Measurements from ENCODE around the gene AKR7A2. TPM values are rescaled to one million over a fixed set of nuclear protein-coding genes. Genes with fewer than 3 reads are reported as not detected.
A peak's percentile ranks its signal among the peaks of the same experiment; 100 is the strongest.

The AKR7A2 gene
- total and polyA plus RNA-seq, 10 donors, result 14.6 to 68.4 (median 33.4) TPM

DNA sequence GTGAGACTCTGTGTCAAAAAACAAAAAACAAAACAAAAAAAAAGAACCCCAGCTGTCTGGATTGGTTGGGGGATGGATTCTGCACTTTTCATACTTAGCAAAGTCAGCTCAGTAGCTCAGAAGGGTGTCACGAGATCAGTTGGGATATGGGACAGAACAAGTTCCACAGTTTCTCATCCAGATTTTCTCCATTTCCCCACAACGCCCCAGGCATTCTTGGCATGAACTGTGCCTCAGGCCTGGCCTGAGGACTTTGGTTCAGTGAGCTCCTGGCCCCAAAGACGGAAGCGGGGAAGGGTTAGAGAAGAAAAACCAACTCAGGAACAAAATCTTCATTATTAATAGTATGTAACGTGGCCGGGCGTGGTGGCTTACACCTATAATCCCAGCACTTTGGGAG is 1.9 kb downstream of the AKR7A2 start:
- WGBS, 5 donors, result 90 to 97% (median 94%) methylated on average over 7 of the region's 7 CpGs
- no peak overlapping the region for H3K4me3 ChIP-seq
- intact Hi-C loops (cut with DNase I; ENCODE audit: low total_unique reads), result no loop called here

DNA sequence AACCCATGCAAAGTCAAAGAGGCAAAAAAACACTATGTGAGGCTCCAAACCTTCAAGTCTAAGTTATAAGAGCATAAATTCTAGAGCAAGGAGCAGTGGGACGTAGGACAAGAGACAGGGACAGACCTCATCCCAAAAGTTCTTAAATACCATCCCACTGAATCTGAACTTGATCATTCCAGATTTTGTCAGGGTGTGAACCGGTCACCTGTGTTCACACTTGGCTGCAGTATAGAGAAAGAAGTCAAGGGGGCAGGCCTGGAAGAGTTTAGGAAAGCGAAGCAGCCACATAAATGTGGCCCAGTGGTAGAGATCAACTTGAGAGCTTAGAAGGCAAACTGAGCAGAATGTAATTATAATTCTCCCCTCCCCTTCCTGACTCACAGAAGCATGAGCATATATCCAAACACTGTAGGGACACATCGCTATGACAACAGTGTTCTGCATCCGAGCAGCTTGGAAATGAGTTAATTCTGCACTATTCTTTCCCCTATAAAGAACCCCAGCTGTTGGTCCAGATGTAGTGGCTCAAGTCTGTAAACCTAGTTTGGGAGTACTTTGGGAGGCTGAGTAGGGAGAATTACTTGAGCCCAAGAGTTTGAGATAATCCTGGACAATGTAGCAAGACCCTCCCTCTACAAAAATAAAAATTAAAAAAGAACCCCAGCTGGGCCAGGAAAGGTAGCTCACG is 2.7 kb downstream of the AKR7A2 start:
- H3K27ac ChIP-seq, result no peak overlapping the region
- intact Hi-C loops (cut with DNase I; ENCODE audit: low total_unique reads), result no loop called here
- TF ChIP-seq, protein P1, sequence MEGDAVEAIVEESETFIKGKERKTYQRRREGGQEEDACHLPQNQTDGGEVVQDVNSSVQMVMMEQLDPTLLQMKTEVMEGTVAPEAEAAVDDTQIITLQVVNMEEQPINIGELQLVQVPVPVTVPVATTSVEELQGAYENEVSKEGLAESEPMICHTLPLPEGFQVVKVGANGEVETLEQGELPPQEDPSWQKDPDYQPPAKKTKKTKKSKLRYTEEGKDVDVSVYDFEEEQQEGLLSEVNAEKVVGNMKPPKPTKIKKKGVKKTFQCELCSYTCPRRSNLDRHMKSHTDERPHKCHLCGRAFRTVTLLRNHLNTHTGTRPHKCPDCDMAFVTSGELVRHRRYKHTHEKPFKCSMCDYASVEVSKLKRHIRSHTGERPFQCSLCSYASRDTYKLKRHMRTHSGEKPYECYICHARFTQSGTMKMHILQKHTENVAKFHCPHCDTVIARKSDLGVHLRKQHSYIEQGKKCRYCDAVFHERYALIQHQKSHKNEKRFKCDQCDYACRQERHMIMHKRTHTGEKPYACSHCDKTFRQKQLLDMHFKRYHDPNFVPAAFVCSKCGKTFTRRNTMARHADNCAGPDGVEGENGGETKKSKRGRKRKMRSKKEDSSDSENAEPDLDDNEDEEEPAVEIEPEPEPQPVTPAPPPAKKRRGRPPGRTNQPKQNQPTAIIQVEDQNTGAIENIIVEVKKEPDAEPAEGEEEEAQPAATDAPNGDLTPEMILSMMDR (IDR thresholded peaks at IDR 0.05 in 8 of 11, conservative IDR thresholded peaks at IDR 0.05 in 3 of 11), result no peak
- TF ChIP-seq POLR2AphosphoS5 (IDR thresholded peaks at IDR 0.05) (no peak), POLR2A (IDR thresholded peaks at IDR 0.05) (no peak)
- H3K4me1 ChIP-seq, result peaks cover 23 to 42% (median 32%) of the 10 kb centered on the region in 6 donors
- H3K4me3 ChIP-seq, result no peak overlapping the region
- no peak for DNase-seq
- no peaks in the 10 kb centered on the region for H3K27me3 ChIP-seq (replicated peaks in 1 of 7)
- WGBS, 5 donors, result 84 to 95% (median 91%) methylated on average over 6 of the region's 6 CpGs
- no peaks in the 10 kb centered on the region for H3K9me3 ChIP-seq
- peaks cover 0 to 44% (median 41%) of the 10 kb centered on the region in 6 donors for H3K36me3 ChIP-seq

More for the DNA sequence above, 1.9 kb downstream of the AKR7A2 start:
- no peaks in the 10 kb centered on the region for H3K9me3 ChIP-seq
- no peak for DNase-seq
- TF ChIP-seq, protein P1 (IDR thresholded peaks at IDR 0.05 in 8 of 11, conservative IDR thresholded peaks at IDR 0.05 in 3 of 11), result no peak
- TF ChIP-seq POLR2AphosphoS5 (IDR thresholded peaks at IDR 0.05) (no peak), POLR2A (IDR thresholded peaks at IDR 0.05) (no peak)
- H3K27me3 ChIP-seq (replicated peaks in 1 of 7), result no peaks in the 10 kb centered on the region
- H3K27ac ChIP-seq, result no peak overlapping the region
- peaks cover 0 to 36% (median 34%) of the 10 kb centered on the region in 6 donors for H3K36me3 ChIP-seq
- H3K4me1 ChIP-seq, result peaks cover 31 to 50% (median 40%) of the 10 kb centered on the region in 6 donors

DNA sequence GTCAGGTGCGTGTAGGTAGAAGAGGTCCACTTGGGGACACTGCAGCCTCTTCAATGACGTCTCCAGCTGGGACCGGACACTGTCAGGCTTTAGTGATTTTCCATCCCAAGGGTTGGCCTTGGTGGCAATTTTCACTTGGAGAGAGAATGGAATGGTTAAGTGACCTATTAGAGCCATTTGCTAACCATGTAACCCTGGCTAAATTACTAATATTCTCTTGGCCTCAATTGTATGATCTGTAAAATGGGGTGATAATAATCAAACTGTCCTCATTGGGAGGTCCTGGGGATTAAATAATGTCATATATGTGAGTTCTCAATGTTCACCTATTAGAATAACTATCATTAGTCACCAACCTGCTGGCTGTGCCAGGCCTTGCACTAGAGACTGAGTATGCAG is 3.4 kb downstream of the AKR7A2 start:
- WGBS, 5 donors, result 92 to 100% (median 100%) methylated on average over 3 of the region's 3 CpGs
- DNase-seq, result no peak
- H3K27ac ChIP-seq, result no peak overlapping the region
- intact Hi-C loops (cut with DNase I; ENCODE audit: low total_unique reads), result no loop called here
- no peak for TF ChIP-seq POLR2A (IDR thresholded peaks at IDR 0.05)
- no peak for TF ChIP-seq POLR2AphosphoS5 (IDR thresholded peaks at IDR 0.05)
- TF ChIP-seq, protein P1 (IDR thresholded peaks at IDR 0.05 in 8 of 11, conservative IDR thresholded peaks at IDR 0.05 in 3 of 11), result no peak
- no peaks in the 10 kb centered on the region for H3K27me3 ChIP-seq (replicated peaks in 1 of 7)
- peaks cover 0 to 51% (median 49%) of the 10 kb centered on the region in 6 donors for H3K36me3 ChIP-seq
- peaks cover 15 to 34% (median 24%) of the 10 kb centered on the region in 6 donors for H3K4me1 ChIP-seq
- no peaks in the 10 kb centered on the region for H3K9me3 ChIP-seq
- no peak overlapping the region for H3K4me3 ChIP-seq

GRCh38 chr1:19307794-19308508 is 4.0 kb downstream of the AKR7A2 start:
- peaks cover 0 to 57% (median 55%) of the 10 kb centered on the region in 6 donors for H3K36me3 ChIP-seq
- TF ChIP-seq POLR2AphosphoS5 (IDR thresholded peaks at IDR 0.05) (no peak), POLR2A (IDR thresholded peaks at IDR 0.05) (no peak)
- TF ChIP-seq, protein P1 (IDR thresholded peaks at IDR 0.05 in 8 of 11, conservative IDR thresholded peaks at IDR 0.05 in 3 of 11), result no peak
- H3K4me1 ChIP-seq, result peaks cover 10 to 28% (median 19%) of the 10 kb centered on the region in 6 donors
- 91 to 96% (median 94%) methylated on average over 7 to 10 of the region's 10 CpGs for WGBS, 5 donors
- H3K4me3 ChIP-seq, result no peak overlapping the region
- no peak overlapping the region for H3K27ac ChIP-seq
- no peaks in the 10 kb centered on the region for H3K27me3 ChIP-seq (replicated peaks in 1 of 7)
- no peaks in the 10 kb centered on the region for H3K9me3 ChIP-seq
- intact Hi-C loops (cut with DNase I; ENCODE audit: low total_unique reads), result no loop called here
- peak; percentile 56 for DNase-seq

Measured in spleen (tissue), 11 donors.